ENCODE measurements around the gene GRID2.

DNA sequence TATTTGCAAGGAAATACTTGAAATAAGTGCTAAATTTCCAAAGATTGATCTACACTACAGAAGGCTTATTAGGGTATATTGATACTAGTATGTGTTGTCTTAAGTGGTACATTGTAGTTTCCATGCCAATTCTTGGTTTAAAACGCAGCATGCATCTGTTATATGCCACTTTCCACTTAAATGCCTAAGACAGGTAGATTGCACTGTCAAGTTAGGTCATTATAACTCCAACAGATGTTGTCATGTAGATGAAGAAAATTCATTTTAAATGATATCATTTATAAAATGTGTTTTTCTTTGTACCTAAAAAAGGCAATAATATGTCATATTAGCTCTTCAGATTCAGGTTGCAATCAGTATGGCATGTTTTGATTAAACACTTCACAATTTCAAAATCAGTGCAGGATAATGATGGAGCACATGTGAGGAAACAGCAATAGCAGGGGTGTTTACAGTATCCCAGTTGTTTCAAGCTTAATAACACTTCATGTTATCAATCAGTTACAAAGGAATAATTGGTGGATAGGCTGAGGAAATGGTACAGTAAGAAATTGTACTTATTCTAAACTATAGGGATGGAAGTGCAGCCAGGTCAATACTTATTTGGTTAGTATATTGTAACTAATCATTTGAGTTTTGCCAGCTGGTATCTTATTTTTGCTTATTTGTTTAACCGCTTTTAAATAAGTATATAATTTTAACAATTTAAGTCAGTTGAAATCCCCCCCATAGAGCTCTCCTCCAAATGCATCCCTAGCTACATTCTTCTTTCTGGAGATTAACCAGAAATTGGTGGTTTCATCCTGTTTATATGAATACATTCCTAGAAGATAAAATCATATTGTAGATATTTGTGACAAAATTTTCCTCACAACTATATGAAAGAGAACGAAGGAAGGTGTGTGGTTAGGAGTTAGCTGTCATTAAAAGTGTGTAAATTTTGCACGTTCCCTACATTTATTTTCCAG, 1070.4 kb downstream of the GRID2 start:
- TF ChIP-seq, protein P1, sequence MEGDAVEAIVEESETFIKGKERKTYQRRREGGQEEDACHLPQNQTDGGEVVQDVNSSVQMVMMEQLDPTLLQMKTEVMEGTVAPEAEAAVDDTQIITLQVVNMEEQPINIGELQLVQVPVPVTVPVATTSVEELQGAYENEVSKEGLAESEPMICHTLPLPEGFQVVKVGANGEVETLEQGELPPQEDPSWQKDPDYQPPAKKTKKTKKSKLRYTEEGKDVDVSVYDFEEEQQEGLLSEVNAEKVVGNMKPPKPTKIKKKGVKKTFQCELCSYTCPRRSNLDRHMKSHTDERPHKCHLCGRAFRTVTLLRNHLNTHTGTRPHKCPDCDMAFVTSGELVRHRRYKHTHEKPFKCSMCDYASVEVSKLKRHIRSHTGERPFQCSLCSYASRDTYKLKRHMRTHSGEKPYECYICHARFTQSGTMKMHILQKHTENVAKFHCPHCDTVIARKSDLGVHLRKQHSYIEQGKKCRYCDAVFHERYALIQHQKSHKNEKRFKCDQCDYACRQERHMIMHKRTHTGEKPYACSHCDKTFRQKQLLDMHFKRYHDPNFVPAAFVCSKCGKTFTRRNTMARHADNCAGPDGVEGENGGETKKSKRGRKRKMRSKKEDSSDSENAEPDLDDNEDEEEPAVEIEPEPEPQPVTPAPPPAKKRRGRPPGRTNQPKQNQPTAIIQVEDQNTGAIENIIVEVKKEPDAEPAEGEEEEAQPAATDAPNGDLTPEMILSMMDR (IDR thresholded peaks at IDR 0.05): no peak
- no peak for TF ChIP-seq ZFX (IDR thresholded peaks at IDR 0.05; ENCODE audit: borderline replicate concordance)
